ENCODE measurements around the gene DSG1. TPM values are rescaled to one million over a fixed set of nuclear protein-coding genes. Genes with fewer than 3 reads are reported as not detected.
"Not testable (repeated sequence)": the region's sequence is repeated elsewhere in the genome, so short reads cannot be mapped to it uniquely, and the experiment has no call there.

DSG1 gene
- total RNA-seq, 1 donor = not detected

DNA sequence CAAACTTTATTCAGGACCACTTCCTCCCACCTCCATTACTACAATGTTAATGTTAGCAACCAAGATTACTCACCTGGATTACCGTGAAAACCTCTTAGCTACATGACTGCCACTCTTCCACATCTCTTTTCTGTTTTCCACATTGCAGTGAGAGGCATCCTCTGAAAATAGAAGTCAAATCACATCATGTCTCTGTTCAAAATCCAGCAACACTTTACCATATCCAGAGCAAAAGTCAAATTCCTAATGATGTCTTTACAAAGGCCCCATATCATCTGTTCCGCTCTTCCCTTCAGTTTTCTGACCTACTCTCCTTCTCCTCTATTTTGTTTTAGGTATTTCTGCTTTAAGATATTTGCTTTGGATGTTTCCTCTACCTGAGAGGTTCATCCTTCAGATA lies 37.5 kb upstream of the DSG1 start:
- no peaks in the 10 kb centered on the region for H3K27me3 ChIP-seq (ENCODE audit: insufficient read depth, low read length)
- no peaks in the 10 kb centered on the region for H4K20me1 ChIP-seq (ENCODE audit: insufficient read depth, low read length)
- H3K79me2 ChIP-seq (ENCODE audit: insufficient read depth, low read length) = no peaks in the 10 kb centered on the region
- H2AFZ ChIP-seq (ENCODE audit: low read length) = no peak overlapping the region
- H3K9me3 ChIP-seq (ENCODE audit: low read depth, low read length) = no peaks in the 10 kb centered on the region
- TF ChIP-seq, protein P1, sequence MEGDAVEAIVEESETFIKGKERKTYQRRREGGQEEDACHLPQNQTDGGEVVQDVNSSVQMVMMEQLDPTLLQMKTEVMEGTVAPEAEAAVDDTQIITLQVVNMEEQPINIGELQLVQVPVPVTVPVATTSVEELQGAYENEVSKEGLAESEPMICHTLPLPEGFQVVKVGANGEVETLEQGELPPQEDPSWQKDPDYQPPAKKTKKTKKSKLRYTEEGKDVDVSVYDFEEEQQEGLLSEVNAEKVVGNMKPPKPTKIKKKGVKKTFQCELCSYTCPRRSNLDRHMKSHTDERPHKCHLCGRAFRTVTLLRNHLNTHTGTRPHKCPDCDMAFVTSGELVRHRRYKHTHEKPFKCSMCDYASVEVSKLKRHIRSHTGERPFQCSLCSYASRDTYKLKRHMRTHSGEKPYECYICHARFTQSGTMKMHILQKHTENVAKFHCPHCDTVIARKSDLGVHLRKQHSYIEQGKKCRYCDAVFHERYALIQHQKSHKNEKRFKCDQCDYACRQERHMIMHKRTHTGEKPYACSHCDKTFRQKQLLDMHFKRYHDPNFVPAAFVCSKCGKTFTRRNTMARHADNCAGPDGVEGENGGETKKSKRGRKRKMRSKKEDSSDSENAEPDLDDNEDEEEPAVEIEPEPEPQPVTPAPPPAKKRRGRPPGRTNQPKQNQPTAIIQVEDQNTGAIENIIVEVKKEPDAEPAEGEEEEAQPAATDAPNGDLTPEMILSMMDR (IDR thresholded peaks at IDR 0.05; ENCODE audit: extremely low read depth, low read depth, low read length) = no peak
- H3K36me3 ChIP-seq (ENCODE audit: insufficient read depth, low read length) = no peaks in the 10 kb centered on the region
- H3K4me3 ChIP-seq (ENCODE audit: insufficient read depth, low read length) = no peak overlapping the region
- H3K4me2 ChIP-seq (ENCODE audit: insufficient read depth, low read length) = no peak overlapping the region
- H3K4me1 ChIP-seq (ENCODE audit: insufficient read depth, low read length) = no peaks in the 10 kb centered on the region
- no peak for DNase-seq (ENCODE audit: insufficient read length, low spot score, missing footprints)
- no peak overlapping the region for H3K27ac ChIP-seq (ENCODE audit: low read depth, low read length)

DNA sequence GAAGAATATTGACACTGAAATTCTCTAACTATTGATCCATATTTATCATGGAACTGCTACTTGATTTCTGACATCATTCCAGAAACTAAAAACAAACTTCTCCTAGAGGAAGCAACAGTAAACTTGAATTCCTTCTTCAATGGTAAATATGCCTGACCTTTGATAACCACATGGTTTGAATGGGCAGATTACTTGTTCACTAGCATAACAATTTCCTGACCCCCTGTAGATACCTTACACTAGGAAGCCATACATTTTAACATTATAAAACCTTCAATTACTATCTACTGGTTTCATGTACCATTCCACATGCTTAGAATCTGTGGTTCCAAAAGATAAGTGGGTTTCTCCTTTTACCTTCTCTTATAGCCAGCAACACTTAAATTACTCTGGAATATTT lies 36.5 kb upstream of the DSG1 start:
- Histone ChIP-seq H3K4me3 (ENCODE audit: insufficient read depth, low read length) (no peak overlapping the region), H2AFZ (ENCODE audit: low read length) (no peak overlapping the region), H4K20me1 (ENCODE audit: insufficient read depth, low read length) (no peaks in the 10 kb centered on the region), H3K9me3 (ENCODE audit: low read depth, low read length) (no peaks in the 10 kb centered on the region), H3K4me1 (ENCODE audit: insufficient read depth, low read length) (no peaks in the 10 kb centered on the region), H3K27ac (ENCODE audit: low read depth, low read length) (no peak overlapping the region), H3K79me2 (ENCODE audit: insufficient read depth, low read length) (no peaks in the 10 kb centered on the region), H3K27me3 (ENCODE audit: insufficient read depth, low read length) (no peaks in the 10 kb centered on the region), H3K36me3 (ENCODE audit: insufficient read depth, low read length) (no peaks in the 10 kb centered on the region), H3K4me2 (ENCODE audit: insufficient read depth, low read length) (no peak overlapping the region)
- DNase-seq (ENCODE audit: insufficient read length, low spot score, missing footprints) = no peak
- TF ChIP-seq, protein P1 (IDR thresholded peaks at IDR 0.05; ENCODE audit: extremely low read depth, low read depth, low read length) = no peak

DNA sequence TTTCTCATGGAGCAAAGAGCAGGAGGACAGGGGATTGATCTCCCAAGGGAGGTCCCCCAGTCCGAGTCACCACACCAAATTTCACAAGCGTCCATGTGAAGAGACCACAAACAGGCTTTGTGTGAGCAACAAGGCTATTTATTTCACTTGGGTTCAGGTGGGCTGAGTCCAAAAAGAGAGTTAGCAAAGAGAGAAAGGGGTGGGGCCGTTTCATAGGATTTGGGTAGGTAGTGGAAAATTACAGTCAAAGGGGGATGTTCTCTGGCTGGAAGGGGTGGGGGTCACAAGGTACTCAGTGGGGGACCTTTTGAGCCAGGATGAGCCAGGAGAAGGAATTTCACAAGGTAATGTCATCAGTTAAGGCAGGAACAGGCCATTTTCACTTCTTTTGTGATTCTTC lies 28.5 kb upstream of the DSG1 start:
- H3K4me2 ChIP-seq (ENCODE audit: insufficient read depth, low read length); H2AFZ ChIP-seq (ENCODE audit: low read length); H3K79me2 ChIP-seq (ENCODE audit: insufficient read depth, low read length); H3K27ac ChIP-seq (ENCODE audit: low read depth, low read length); H3K4me1 ChIP-seq (ENCODE audit: insufficient read depth, low read length); H3K4me3 ChIP-seq (ENCODE audit: insufficient read depth, low read length); H3K27me3 ChIP-seq (ENCODE audit: insufficient read depth, low read length); H3K9me3 ChIP-seq (ENCODE audit: low read depth, low read length); H3K36me3 ChIP-seq (ENCODE audit: insufficient read depth, low read length); H4K20me1 ChIP-seq (ENCODE audit: insufficient read depth, low read length); DNase-seq (ENCODE audit: insufficient read length, low spot score, missing footprints): not testable (repeated sequence)

DNA sequence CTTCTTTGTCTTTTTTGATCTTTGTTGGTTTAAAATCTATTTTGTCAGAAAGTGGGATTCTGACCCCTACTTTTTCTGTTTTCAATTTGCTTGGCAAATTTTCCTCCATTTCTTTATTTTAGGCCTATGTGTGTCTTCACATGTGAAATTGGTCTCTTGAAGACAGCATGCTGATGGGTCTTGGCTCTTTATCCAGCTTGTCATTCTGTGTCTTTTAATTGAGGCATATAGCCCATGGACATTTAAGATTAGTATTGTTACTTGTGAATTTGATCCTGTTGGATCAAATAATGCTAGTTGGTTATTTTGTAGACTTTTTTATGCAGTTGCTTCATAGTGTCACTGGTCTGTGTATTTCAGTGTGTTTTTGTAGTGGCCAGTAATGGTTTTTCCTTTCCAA lies 26.3 kb upstream of the DSG1 start:
- DNase-seq (ENCODE audit: insufficient read length, low spot score, missing footprints) = no peak
- H3K27ac ChIP-seq (ENCODE audit: low read depth, low read length) = no peak overlapping the region
- TF ChIP-seq, protein P1 (IDR thresholded peaks at IDR 0.05; ENCODE audit: extremely low read depth, low read depth, low read length) = no peak
- no peak overlapping the region for H2AFZ ChIP-seq (ENCODE audit: low read length)
- H4K20me1 ChIP-seq (ENCODE audit: insufficient read depth, low read length) = no peaks in the 10 kb centered on the region
- no peaks in the 10 kb centered on the region for H3K4me1 ChIP-seq (ENCODE audit: insufficient read depth, low read length)
- H3K4me2 ChIP-seq (ENCODE audit: insufficient read depth, low read length) = no peak overlapping the region
- H3K79me2 ChIP-seq (ENCODE audit: insufficient read depth, low read length) = no peaks in the 10 kb centered on the region
- H3K27me3 ChIP-seq (ENCODE audit: insufficient read depth, low read length) = no peaks in the 10 kb centered on the region
- no peaks in the 10 kb centered on the region for H3K36me3 ChIP-seq (ENCODE audit: insufficient read depth, low read length)
- no peaks in the 10 kb centered on the region for H3K9me3 ChIP-seq (ENCODE audit: low read depth, low read length)
- H3K4me3 ChIP-seq (ENCODE audit: insufficient read depth, low read length) = no peak overlapping the region

Data from osteoblast (primary cell).